NT2/D1 (cell line): ENCODE measurements around the gene ZBTB47.

Experiments used
- SUZ12 ChIP-seq: IDR thresholded peaks from 2 replicates; pipeline ENCODE4 v1.6.1; 2011; ENCODE audit not compliant: insufficient read length, insufficient read depth; ENCODE audit errors: extremely low read depth
- YY1 ChIP-seq: IDR thresholded peaks from 2 replicates; pipeline ENCODE4 v1.6.1; 2011; ENCODE audit not compliant: insufficient read length, insufficient read depth

DNA sequence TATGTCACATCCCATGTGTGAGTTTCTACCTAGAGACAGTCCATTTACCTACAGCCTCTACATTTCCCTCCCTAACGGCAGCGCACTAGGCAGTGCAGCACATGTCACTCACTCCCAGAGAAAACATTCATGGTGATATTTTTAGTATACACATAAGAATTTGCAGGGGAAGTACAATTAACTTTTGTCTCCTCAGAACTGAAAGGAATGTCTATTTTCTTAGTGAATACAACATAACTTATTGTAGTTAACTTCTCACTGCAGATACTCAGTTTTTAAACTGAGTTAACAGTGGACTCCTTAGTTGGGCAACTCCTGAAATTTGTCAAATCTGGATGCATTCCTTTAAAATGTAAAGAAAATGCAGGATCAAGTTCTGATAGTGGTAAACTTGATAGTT lies 4.5 kb upstream of the ZBTB47 start:
- TF ChIP-seq YY1 (no peak), SUZ12 (no peak)
